Measurements from ENCODE around the gene ASTN2.

Gene ASTN2

DNA sequence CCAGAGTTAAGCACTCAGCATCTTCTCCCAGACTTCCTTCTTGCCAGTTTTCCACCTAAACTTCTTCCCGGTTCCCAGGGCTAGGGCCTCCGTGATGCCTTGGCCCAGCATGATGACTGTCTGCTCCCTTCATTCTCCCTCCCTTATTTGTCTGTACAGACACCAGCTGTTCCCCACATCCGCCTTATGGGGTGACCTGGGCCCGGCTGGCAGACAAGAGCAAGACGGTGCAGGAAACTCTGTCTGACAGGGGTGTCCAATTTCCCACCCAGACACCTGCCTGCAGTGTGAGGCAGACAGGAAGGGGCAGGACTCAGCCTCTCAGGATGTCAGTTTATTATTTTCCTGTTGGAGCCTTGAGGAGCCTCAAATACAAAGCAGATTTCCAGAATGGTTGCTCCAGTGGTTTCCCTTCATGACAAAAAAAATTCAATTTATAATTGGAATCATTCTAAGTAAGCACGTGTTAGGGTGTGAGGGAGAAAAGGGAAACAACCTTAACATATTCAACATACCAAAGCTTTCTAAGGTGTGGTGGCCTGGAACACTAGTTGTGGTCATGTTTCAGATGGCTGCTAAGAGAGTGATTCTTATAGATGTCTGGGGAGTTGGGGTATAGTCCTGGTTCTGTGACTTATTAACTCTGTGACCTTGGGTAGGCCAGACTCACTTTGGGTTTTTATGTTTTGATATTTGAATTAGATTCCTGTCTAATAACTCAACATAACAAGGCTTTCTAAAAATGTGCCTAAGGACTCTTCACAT is 1026.7 kb downstream of the ASTN2 start:
- no peak for DNase-seq

- DNase-seq, result no peak
Measured at GRCh38 chr9:116383936-116384335, 1030.9 kb downstream of the ASTN2 start.

- DNase-seq, result no peak
Measured at GRCh38 chr9:116383133-116383532, 1031.7 kb downstream of the ASTN2 start.

DNA sequence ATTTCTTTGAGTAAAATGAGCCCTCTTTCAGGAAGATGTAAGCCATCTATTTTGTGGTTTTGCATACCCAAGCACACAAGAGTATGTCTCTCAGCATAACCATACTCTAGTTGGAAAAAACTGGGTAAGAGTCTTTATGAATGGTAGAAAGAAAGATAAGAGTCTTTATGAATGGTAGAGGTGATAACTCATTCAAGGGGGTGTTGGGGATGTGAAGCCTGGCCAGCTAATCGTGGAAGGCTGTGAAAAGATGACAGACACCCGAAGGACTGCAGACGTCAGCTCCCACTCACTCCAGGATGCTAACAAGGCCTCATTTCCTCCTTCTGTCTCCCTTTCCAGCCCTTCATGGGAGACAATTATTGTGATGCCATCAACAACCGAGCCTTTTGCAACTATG is 1032.8 kb downstream of the ASTN2 start:
- no peak for DNase-seq

DNA sequence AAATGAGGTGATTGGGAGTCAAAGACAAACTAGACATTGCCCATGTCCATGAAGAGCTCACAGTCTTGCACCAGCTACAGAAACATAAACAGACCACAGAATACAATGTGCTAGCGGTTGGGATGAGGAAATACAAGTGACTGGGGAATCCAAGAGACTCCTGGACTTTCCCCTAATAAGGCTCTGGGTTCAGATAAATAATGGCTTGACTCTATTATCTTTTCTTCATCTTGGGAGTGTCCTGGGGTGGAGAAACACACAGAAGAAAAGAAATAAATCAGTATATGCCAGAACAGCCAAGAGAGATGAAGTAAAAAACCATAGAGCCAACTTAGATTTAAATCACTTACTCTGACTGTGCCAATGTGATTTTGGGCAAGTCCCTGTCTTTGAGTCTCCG is 1033.5 kb downstream of the ASTN2 start:
- no peak for DNase-seq

DNA sequence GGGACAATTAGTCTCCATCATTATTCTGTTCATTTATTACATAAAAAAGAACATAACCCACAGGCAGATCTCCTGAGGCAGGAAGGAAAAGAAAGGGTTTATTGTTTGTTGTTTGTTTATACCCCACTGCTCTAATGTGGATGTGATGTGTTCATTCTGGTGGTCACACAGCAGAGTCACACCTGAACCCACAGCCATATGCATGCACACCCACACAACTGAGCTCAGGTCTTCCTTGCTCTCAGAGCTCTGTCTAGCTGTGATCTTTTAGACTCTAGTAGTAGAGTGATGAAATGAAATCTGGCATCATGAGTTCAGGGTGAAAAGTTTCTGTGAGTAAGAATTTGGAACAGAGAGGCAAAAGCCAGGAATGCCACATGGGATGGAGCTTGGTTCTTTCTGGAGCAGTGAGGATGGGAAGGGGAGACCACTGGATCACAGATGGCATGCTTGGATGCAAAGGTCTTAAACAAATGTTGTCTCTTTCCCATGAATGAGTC is 1034.3 kb downstream of the ASTN2 start:
- DNase-seq, result no peak

- DNase-seq, result no peak
Measured at GRCh38 chr9:116379821-116380220, 1035.0 kb downstream of the ASTN2 start.

DNA sequence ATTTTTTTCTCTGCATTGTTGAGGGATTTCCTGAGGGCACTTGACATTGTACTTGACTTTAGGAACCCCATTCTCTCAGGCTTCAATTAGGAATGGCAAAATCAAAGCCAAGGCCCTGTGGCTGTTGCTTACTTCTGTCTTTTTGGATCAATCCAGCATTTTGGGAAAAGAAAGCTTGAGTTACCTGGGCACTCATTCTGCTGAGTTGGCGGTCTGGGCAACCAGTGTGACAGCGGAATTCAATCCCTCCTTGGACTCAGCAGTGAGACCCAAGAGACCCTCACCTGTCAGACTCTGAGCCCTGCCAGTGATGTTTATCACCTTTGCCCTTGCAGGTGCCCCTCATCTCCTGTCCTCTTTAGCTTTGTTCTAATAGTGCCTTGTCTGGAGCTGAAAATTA is 1036.0 kb downstream of the ASTN2 start:
- DNase-seq, result peak; percentile 14

DNA sequence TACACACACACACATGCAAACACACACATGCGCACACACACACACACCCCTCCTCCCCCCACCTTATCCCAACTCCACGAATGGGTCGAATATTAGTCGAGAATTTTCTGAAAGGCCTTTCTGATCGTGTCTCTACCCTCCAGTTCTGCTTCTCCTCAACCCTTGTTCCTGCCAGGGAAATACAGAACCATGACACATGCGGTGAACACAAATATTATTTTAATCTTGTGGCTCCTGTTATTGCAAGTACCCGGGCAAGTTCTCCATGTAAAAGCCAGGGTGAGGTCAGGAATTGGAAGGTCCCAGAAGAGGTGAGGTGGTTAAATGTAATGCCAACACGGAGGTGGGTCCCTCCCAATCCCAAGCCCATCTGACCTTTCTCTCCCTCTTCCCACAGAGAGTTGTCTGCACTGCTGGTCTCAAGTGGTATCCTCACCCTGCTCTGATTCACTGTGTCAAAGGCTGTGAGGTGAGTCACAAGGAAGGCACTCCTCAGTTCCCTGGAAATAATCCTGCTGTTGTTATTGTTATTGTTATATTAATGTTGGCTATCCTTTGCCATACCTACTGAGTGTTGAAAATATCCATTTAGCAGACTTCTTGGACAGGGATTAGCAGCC is 1037.6 kb downstream of the ASTN2 start:
- no peak for DNase-seq
